Uterus (tissue), 2 donors: ENCODE data around the gene PCDHA4.
"Not testable (repeated sequence)": the region's sequence is repeated elsewhere in the genome, so short reads cannot be mapped to it uniquely, and the experiment has no call there.

Experiments
- CTCF ChIP-seq, 4 experiments: fragments of 200-600 bp in 2 of 4; fragments of 450-650 bp in 2 of 4; sonication (generic) in 2 of 4; IDR thresholded peaks; one replicate each; pipeline ENCODE4 v1.5.1; 2016 to 2019; ENCODE audit warnings: antibody characterized with exemption in 4 of 4, mild to moderate bottlenecking in 2 of 4, moderate library complexity in 1 of 4
- POLR2A ChIP-seq, 2 donors: fragments of 450-650 bp; IDR thresholded peaks; one replicate each; pipeline ENCODE4 v1.6.1; 2016; ENCODE audit warnings: antibody characterized with exemption in 2 of 2, mild to moderate bottlenecking in 1 of 2, moderate library complexity in 1 of 2

GRCh38 chr5:140834439-140835008 is 27.7 kb downstream of the PCDHA4 start:
- not testable (repeated sequence) for TF ChIP-seq CTCF, POLR2A (IDR thresholded peaks at IDR 0.05)
